SJSA1 (cell line): Measurements from ENCODE around the gene SCRT2. TPM values are rescaled to one million over a fixed set of nuclear protein-coding genes. Genes with fewer than 3 reads are reported as not detected.

ENCODE experiments used
- DNase-seq, 2 experiments: peaks; one replicate each; pipeline ENCODE4 v3.0.0-alpha.2; 2015 to 2020; ENCODE audit warnings: low spot score in 2 of 2, low read depth in 1 of 2
- H3K27ac ChIP-seq: fragments of 250-450 bp; sonication (Bioruptor Pico); 2 replicates; pipeline ENCODE4 v1.5.1; 2020; ENCODE audit warnings: mild to moderate bottlenecking, moderate library complexity
- H3K27me3 ChIP-seq: fragments of 250-450 bp; sonication (Bioruptor Pico); replicated peaks from 2 replicates; pipeline ENCODE4 v1.5.1; 2020; ENCODE audit warnings: mild to moderate bottlenecking, moderate library complexity
- H3K36me3 ChIP-seq: fragments of 250-450 bp; sonication (Bioruptor Pico); 2 replicates; pipeline ENCODE4 v1.5.1; 2020; ENCODE audit warnings: mild to moderate bottlenecking
- H3K4me1 ChIP-seq: fragments of 250-450 bp; sonication (Bioruptor Pico); replicated peaks from 2 replicates; pipeline ENCODE4 v1.6.1; 2021; ENCODE audit warnings: mild to moderate bottlenecking
- H3K4me3 ChIP-seq: fragments of 250-450 bp; sonication (Bioruptor Pico); 2 replicates; pipeline ENCODE4 v1.5.1; 2020; ENCODE audit warnings: mild to moderate bottlenecking
- H3K9me3 ChIP-seq: fragments of 250-450 bp; sonication (Bioruptor Pico); replicated peaks from 2 replicates; pipeline ENCODE4 v1.5.1; 2020; ENCODE audit warnings: mild to moderate bottlenecking
- total RNA-seq: library from RNA; depleted of rRNA; stranded (reverse); fragments of >200 nt; shearing (Covaris generic); gene quantifications from 2 replicates; pipeline ENCODE4 v1.2.3, GENCODE V29; 2014

The SCRT2 gene
- total RNA-seq, 1 experiment from 2014 or later, result not detected

GRCh38 chr20:673603-674001 is 2.0 kb downstream of the SCRT2 start:
- Histone ChIP-seq H3K27ac (no peak overlapping the region), H3K27me3 (peaks cover 53% of the 10 kb centered on the region), H3K4me1 (peaks cover 8% of the 10 kb centered on the region), H3K36me3 (no peaks in the 10 kb centered on the region), H3K9me3 (0 out of 2 replicates have a peak, but pooled peaks cover 6% of the 10 kb centered on the region), H3K4me3 (no peak overlapping the region)
- no peak for DNase-seq

- DNase-seq, result no peak
- Histone ChIP-seq H3K4me1 (peaks cover 8% of the 10 kb centered on the region), H3K9me3 (0 out of 2 replicates have a peak, but pooled peaks cover 6% of the 10 kb centered on the region), H3K36me3 (no peaks in the 10 kb centered on the region), H3K27me3 (peaks cover 49% of the 10 kb centered on the region), H3K27ac (no peak overlapping the region), H3K4me3 (no peak overlapping the region)
Observed at GRCh38 chr20:672963-673602, 2.5 kb downstream of the SCRT2 start.

GRCh38 chr20:671252-672030 is 4.2 kb downstream of the SCRT2 start:
- H3K9me3 ChIP-seq, result 0 out of 2 replicates have a peak, but pooled peaks cover 6% of the 10 kb centered on the region
- no peak overlapping the region for H3K27ac ChIP-seq
- H3K4me3 ChIP-seq, result no peak overlapping the region
- DNase-seq, result no peak
- H3K36me3 ChIP-seq, result no peaks in the 10 kb centered on the region
- peaks cover 58% of the 10 kb centered on the region for H3K27me3 ChIP-seq
- H3K4me1 ChIP-seq, result peaks cover 8% of the 10 kb centered on the region

- Histone ChIP-seq H3K27me3 (peaks cover 47% of the 10 kb centered on the region), H3K4me3 (no peak overlapping the region), H3K4me1 (no peaks in the 10 kb centered on the region), H3K27ac (no peak overlapping the region), H3K9me3 (no peaks in the 10 kb centered on the region), H3K36me3 (no peaks in the 10 kb centered on the region)
- DNase-seq, result no peak
Observed at GRCh38 chr20:669573-669972, 6.0 kb downstream of the SCRT2 start.

- Histone ChIP-seq H3K36me3 (no peaks in the 10 kb centered on the region), H3K27ac (no peak overlapping the region), H3K27me3 (peaks cover 46% of the 10 kb centered on the region), H3K9me3 (no peaks in the 10 kb centered on the region), H3K4me1 (no peaks in the 10 kb centered on the region), H3K4me3 (no peak overlapping the region)
- DNase-seq, result no peak
Observed at GRCh38 chr20:668638-669037, 7.0 kb downstream of the SCRT2 start.

GRCh38 chr20:668050-668449 is 7.6 kb downstream of the SCRT2 start:
- Histone ChIP-seq H3K27ac (no peak overlapping the region), H3K27me3 (peaks cover 46% of the 10 kb centered on the region), H3K9me3 (no peaks in the 10 kb centered on the region; the same call in 1 of the 2 replicates), H3K36me3 (no peaks in the 10 kb centered on the region), H3K4me1 (no peaks in the 10 kb centered on the region), H3K4me3 (no peak overlapping the region)
- DNase-seq, result no peak

- peak in 1 of 2 experiments; percentile 28 for DNase-seq
- Histone ChIP-seq H3K27ac (no peak overlapping the region), H3K9me3 (no peaks in the 10 kb centered on the region; the same call in 1 of the 2 replicates), H3K4me3 (no peak overlapping the region), H3K4me1 (no peaks in the 10 kb centered on the region), H3K27me3 (peaks cover 48% of the 10 kb centered on the region), H3K36me3 (no peaks in the 10 kb centered on the region)
Observed at GRCh38 chr20:667351-668034, 8.1 kb downstream of the SCRT2 start.

- no peak for DNase-seq
- Histone ChIP-seq H3K4me1 (no peaks in the 10 kb centered on the region), H3K27me3 (peaks cover 50% of the 10 kb centered on the region), H3K27ac (no peak overlapping the region), H3K4me3 (no peak overlapping the region), H3K9me3 (no peaks in the 10 kb centered on the region; the same call in 1 of the 2 replicates), H3K36me3 (no peaks in the 10 kb centered on the region)
Observed at GRCh38 chr20:666877-667276, 8.7 kb downstream of the SCRT2 start.

- DNase-seq, result no peak
- H3K27me3 ChIP-seq, result peaks cover 53% of the 10 kb centered on the region
- no peaks in the 10 kb centered on the region for H3K36me3 ChIP-seq
- no peak overlapping the region for H3K27ac ChIP-seq
- no peaks in the 10 kb centered on the region; the same call in 1 of the 2 replicates for H3K9me3 ChIP-seq
- no peaks in the 10 kb centered on the region for H3K4me1 ChIP-seq
- no peak overlapping the region for H3K4me3 ChIP-seq
Observed at GRCh38 chr20:665276-665675, 10.3 kb downstream of the SCRT2 start.

- Histone ChIP-seq H3K9me3 (no peaks in the 10 kb centered on the region; the same call in 1 of the 2 replicates), H3K27ac (no peak overlapping the region), H3K4me3 (no peak overlapping the region), H3K36me3 (no peaks in the 10 kb centered on the region), H3K27me3 (peaks cover 53% of the 10 kb centered on the region), H3K4me1 (no peaks in the 10 kb centered on the region)
- no peak for DNase-seq
Observed at GRCh38 chr20:664576-664975, 11.0 kb downstream of the SCRT2 start.

GRCh38 chr20:664151-664550 is 11.5 kb downstream of the SCRT2 start:
- peaks cover 53% of the 10 kb centered on the region for H3K27me3 ChIP-seq
- H3K36me3 ChIP-seq, result no peaks in the 10 kb centered on the region
- H3K9me3 ChIP-seq, result no peaks in the 10 kb centered on the region; the same call in 1 of the 2 replicates
- DNase-seq, result no peak
- no peak overlapping the region for H3K27ac ChIP-seq
- no peak overlapping the region for H3K4me3 ChIP-seq
- H3K4me1 ChIP-seq, result no peaks in the 10 kb centered on the region

GRCh38 chr20:663315-664090 is 12.1 kb downstream of the SCRT2 start:
- no peak for DNase-seq
- H3K4me1 ChIP-seq, result peaks cover 6% of the 10 kb centered on the region; the same call in 1 of the 2 replicates
- no peak overlapping the region for H3K4me3 ChIP-seq
- H3K27ac ChIP-seq, result no peak overlapping the region
- peaks cover 53% of the 10 kb centered on the region for H3K27me3 ChIP-seq
- no peaks in the 10 kb centered on the region for H3K36me3 ChIP-seq
- H3K9me3 ChIP-seq, result no peaks in the 10 kb centered on the region; the same call in 1 of the 2 replicates
